IPS-18a (cell line): ENCODE measurements around the gene ITGA4.

Source experiments
- H3K27ac ChIP-seq: one replicate; pipeline ENCODE4 v1.5.1; 2013; ENCODE audit warnings: low read length
- H3K27me3 ChIP-seq: one replicate; pipeline ENCODE4 v1.6.1; 2013; ENCODE audit warnings: mild to moderate bottlenecking, low read length; ENCODE audit not compliant: control insufficient read depth, insufficient read depth
- H3K36me3 ChIP-seq: one replicate; pipeline ENCODE4 v1.6.1; 2013; ENCODE audit warnings: low read depth, low read length; ENCODE audit not compliant: control insufficient read depth
- H3K4me1 ChIP-seq: one replicate; pipeline ENCODE4 v1.6.1; 2013; ENCODE audit warnings: low read depth, low read length; ENCODE audit not compliant: control insufficient read depth
- H3K4me3 ChIP-seq: one replicate; pipeline ENCODE4 v1.5.1; 2013; ENCODE audit warnings: low read length
- H3K9ac ChIP-seq: one replicate; pipeline ENCODE4 v1.6.1; 2013; ENCODE audit warnings: mild to moderate bottlenecking, low read length, moderate library complexity
- H3K9me3 ChIP-seq: one replicate; pipeline ENCODE4 v1.6.1; 2013; ENCODE audit warnings: low read depth, low read length; ENCODE audit not compliant: control insufficient read depth

ITGA4 gene

DNA sequence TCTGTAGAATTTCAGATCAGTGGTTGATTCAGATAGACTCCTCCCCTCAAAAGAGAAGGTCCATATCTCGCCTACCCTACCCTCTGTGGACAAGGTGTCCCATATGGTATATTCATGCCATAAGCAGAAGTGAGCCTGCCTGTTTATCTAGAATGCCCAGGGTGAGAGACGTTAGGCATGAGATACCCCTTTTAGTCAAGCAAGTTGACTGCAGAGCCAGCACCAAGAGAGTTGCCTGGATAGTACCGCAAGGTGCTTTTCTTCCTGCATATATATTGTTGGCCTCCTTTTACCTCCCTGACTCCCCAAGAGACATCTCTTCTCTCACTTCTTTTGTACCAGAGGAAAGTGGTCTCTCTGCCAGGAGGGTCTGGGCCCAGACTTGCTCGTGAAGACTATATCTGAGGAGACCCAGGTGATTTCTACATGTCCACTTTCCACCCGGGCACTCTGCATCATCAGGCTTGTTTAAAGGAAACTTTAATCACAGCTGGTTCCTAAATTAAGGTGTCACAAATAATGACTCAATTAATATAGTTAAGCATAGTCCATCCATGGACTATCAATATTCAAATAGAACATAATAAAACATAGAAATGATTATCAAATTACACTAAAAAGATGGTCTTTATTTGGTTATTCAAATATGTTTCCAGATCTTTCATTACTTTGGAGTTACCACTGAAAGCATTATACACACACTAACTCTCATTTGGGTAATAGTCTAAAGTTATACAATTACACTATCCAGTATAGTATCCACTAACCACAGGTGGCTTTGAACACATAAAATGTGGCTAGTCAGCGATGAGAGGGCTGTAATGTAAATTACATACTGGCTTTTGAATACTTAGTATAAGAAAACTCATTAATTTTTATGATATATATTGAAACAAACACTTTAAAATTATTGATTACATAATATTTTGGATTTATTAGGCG, 4.1 kb downstream of the ITGA4 start:
- H3K4me3 ChIP-seq, result no peak overlapping the region
- H3K27me3 ChIP-seq, result peaks cover 39% of the 10 kb centered on the region
- peaks cover 4% of the 10 kb centered on the region for H3K4me1 ChIP-seq
- no peaks in the 10 kb centered on the region for H3K36me3 ChIP-seq
- H3K27ac ChIP-seq, result no peak overlapping the region
- H3K9ac ChIP-seq, result no peak overlapping the region
- no peaks in the 10 kb centered on the region for H3K9me3 ChIP-seq

DNA sequence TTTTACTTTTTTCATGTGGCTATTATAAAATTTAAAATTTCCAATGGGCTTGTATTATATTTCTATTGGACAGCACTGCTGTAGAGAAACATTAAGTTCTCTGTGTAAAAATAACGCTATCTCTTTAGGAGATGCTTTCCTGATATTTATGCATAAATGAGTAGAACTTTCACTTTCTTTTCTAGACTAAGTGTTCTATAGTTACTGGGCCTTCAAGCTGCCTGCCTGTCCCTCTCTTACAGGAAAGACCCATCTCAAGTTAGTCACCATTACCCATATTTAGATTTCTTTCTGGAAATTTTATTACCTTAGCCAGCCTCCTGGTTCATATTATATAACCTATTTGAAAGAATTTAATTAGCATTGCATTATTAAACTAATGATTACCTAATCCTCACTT, 4.8 kb downstream of the ITGA4 start:
- H3K9ac ChIP-seq, result no peak overlapping the region

DNA sequence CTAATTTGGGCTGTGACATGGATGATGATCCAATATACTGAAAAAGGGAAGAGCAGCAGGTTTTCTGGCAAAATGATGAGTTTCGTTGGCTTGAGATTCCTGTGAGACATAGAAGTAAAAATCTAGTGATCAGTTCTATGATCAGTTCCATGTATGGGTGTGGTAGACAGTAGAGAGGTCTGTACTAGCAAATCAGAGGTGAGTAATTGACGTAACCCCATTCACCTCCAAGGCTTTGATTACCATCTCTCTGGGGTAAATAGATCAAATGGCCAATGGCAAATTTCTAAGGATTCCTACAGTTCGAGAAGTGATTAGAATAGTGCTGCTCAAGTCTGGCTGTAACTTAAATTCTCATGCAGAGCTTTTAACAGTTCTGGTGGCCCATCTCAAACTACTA, 6.4 kb downstream of the ITGA4 start:
- Histone ChIP-seq H3K4me3 (no peak overlapping the region), H3K36me3 (no peaks in the 10 kb centered on the region)

More for the DNA sequence above, 4.8 kb downstream of the ITGA4 start:
- no peaks in the 10 kb centered on the region for H3K9me3 ChIP-seq
- H3K36me3 ChIP-seq, result no peaks in the 10 kb centered on the region
- H3K4me3 ChIP-seq, result no peak overlapping the region
- H3K27me3 ChIP-seq, result peaks cover 32% of the 10 kb centered on the region
- H3K4me1 ChIP-seq, result no peaks in the 10 kb centered on the region
- H3K27ac ChIP-seq, result no peak overlapping the region

DNA sequence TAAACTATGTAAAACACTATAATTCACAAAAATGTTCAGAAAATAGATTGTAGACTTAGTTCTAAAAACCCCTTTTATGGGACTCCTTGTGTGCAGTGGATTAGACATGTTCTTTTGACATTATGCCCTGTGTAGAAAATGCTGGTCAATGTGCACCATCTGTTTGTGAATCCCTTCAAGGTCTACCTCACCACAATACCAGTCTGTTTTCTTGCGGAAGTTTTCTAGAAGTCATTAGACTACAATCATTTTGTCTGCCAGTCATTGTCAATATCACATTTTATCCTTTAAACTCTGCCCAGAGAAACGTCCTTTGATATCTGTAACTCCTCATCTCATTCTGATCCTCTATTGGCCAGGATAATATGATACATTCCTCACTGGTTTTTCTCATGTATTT, 7.8 kb downstream of the ITGA4 start:
- H3K4me3 ChIP-seq, result no peak overlapping the region
- H3K27ac ChIP-seq, result no peak overlapping the region
- H3K36me3 ChIP-seq, result no peaks in the 10 kb centered on the region
- H3K9me3 ChIP-seq, result no peaks in the 10 kb centered on the region
- H3K4me1 ChIP-seq, result peaks cover 6% of the 10 kb centered on the region
- H3K9ac ChIP-seq, result no peak overlapping the region
- peaks cover 4% of the 10 kb centered on the region for H3K27me3 ChIP-seq

More for the DNA sequence above, 6.4 kb downstream of the ITGA4 start:
- no peak overlapping the region for H3K9ac ChIP-seq
- no peak overlapping the region for H3K27ac ChIP-seq
- H3K27me3 ChIP-seq, result peaks cover 18% of the 10 kb centered on the region
- H3K9me3 ChIP-seq, result no peaks in the 10 kb centered on the region
- H3K4me1 ChIP-seq, result peaks cover 5% of the 10 kb centered on the region

DNA sequence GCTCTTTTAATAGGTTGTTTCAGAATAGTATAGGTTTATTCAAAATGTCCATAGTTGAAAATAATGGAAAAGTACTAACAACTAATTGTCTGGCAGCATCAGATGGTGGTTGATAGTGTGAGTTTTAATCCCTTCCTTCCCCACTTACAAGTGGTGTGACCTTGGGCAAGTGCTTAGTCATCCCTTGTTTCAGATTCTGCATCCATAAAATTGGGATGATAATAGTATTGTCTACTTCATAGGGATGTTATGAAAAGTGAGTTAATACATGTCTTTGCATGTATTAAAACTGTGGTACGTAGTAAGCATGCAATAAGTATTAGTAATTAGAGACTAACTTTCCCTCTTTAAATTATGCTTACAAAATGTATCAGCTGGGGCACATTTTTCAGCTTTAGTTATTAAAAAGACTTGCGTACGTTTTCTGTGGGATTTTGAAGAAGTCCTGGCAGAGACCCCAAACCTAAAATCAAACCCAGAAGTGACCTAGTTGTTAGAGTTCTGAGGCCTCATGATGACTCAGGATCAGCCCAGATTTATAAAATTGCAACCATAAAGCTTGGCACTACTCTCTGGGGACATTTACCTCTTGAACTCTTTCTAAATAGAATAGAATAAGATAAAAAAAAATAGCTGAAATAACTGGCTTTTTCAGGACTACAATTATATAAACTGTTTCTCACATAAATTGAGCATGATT, 8.6 kb downstream of the ITGA4 start:
- Histone ChIP-seq H3K36me3 (no peaks in the 10 kb centered on the region), H3K27me3 (no peaks in the 10 kb centered on the region), H3K27ac (no peak overlapping the region), H3K9ac (no peak overlapping the region), H3K4me1 (peaks cover 6% of the 10 kb centered on the region), H3K9me3 (no peaks in the 10 kb centered on the region), H3K4me3 (no peak overlapping the region)

DNA sequence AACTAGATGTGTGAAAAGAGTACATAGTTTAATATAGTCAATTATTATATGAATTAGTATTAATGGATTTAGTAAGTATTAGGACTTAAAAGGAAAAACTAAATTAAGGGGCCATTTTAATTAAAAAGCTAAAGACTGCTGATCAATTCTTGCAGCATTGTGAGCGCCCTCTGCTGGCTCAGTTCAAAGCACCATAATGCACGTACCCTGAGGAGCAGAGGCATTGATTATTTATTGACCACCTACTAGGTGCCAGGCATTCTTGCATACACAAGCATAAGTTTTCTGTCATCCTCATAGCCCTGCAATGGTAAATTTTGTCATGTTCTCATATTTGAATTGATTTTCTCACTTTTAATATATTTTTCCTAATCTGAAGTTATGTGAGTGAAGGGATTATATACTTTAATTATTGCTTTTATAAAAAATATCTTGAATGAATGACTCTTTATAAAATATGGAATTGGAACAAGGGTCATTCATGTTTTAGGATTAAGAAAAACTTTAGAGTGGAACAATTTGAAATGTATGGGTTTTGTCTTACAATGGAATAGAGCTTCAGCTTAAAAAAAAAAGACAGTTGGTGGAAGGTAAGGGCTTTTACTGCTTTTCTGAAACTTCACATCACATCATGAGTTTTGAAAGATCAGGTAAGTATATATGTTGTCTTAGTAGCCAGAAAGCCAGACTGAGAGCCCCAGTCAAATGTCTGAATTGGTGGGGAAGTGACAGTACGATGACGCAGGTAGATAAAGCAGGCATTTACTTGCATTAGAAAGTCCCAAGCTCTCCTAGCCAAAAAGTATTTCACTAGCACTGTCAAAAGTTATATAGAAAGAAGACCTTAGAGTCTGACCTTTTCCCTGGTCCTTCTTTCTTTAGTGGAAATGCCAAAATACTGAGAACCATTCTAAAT, 9.7 kb downstream of the ITGA4 start:
- no peaks in the 10 kb centered on the region for H3K36me3 ChIP-seq
- no peak overlapping the region for H3K9ac ChIP-seq

DNA sequence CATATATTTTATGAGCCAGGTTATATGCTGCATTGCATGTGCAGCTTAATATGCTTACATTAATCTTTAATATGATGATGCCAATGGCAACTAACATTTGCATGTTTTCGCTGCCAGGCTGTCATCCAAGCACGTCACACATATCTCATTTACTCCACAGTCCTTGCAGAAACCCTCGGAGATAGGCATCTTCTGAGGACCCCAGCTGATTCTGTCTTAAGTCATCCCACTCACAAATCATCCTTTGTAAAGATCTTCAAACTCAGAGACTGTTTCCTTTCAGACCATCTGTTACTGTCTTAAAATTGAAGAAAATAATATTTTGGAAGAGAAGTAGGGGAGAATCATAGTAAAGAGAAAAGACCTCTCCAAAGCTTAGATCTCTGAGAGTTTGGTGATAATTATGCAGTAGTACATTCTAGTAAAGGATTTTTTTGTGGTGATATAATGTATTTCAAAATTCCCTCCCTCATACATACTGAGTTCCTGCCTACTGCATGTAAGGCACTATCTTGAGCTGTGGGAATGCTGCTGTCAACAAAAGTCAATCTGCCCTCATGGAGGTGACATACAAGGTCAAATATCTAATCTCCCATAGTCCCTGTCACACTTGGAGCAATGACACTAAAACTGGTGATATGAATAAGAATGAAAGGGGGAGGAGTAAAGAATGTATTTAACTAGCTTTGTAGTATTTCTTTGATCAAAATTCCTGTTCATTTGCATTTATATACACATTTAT, 11.0 kb downstream of the ITGA4 start:
- Histone ChIP-seq H3K4me3 (no peak overlapping the region), H3K4me1 (peaks cover 6% of the 10 kb centered on the region), H3K9me3 (no peaks in the 10 kb centered on the region), H3K27me3 (no peaks in the 10 kb centered on the region), H3K27ac (no peak overlapping the region), H3K36me3 (no peaks in the 10 kb centered on the region), H3K9ac (no peak overlapping the region)

More for the DNA sequence above, 9.7 kb downstream of the ITGA4 start:
- H3K4me1 ChIP-seq, result peaks cover 6% of the 10 kb centered on the region
- H3K27ac ChIP-seq, result no peak overlapping the region
- H3K27me3 ChIP-seq, result no peaks in the 10 kb centered on the region
- no peak overlapping the region for H3K4me3 ChIP-seq
- no peaks in the 10 kb centered on the region for H3K9me3 ChIP-seq

DNA sequence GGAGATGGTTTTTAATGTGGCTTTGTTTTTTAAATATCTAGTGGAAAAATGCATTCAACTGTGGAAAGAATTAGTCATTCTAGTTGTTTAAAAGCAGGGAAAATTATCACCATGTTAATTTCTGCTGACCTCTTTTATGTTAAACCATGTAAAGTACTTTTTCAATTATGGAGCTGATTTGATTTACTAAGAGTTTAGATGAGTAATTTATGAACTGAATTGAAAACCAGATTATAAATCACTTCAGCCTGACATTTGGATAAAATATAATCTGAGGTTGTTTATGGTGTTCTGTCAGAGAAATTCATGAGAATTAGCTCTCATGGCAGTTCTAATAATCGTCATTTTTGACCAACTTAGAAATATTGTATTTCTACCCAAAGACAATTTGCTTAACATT, 11.6 kb downstream of the ITGA4 start:
- no peak overlapping the region for H3K27ac ChIP-seq
- H3K4me3 ChIP-seq, result no peak overlapping the region
- peaks cover 6% of the 10 kb centered on the region for H3K4me1 ChIP-seq
- H3K36me3 ChIP-seq, result no peaks in the 10 kb centered on the region
- H3K9ac ChIP-seq, result no peak overlapping the region
- H3K9me3 ChIP-seq, result no peaks in the 10 kb centered on the region
- no peaks in the 10 kb centered on the region for H3K27me3 ChIP-seq

DNA sequence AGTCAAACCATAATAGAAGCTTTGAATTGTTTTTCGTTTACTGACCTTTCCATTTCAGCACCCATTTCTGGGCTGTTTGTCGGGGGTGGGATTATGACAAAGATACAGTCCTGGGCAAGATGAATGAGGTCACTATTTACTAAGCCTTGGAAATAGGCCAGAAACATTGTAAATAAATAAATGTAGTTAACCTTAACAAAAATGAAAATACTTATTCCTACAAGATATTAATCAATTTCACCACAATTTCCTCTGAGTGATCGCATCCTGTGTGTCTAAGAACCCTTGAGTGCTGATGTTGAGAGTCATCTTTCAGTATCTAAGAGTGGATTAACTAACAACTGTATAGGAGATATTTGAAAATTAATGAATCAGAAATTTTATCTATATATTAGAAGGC, 14.0 kb downstream of the ITGA4 start:
- Histone ChIP-seq H3K9ac (no peak overlapping the region), H3K9me3 (no peaks in the 10 kb centered on the region), H3K27ac (no peak overlapping the region), H3K4me1 (peaks cover 6% of the 10 kb centered on the region), H3K27me3 (no peaks in the 10 kb centered on the region), H3K36me3 (no peaks in the 10 kb centered on the region), H3K4me3 (no peak overlapping the region)

DNA sequence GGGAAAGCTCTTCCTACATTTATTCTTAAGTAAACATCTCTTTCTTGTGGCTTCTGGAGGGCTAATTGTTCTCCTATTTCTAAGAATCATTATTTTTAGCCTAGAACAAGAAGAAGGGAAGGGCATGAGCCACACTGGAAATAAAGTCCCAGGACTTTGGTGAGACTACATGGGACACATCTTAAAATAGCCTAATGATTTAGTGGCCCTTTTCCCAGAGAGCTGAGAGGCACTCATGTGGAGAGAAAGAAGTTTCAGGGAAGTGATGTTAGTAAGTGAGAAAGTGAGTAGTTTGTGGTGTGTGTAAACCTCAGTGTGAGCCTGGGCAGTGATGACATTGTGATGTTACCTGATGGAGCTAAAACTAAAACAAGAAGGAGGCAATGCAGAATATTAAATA, 14.6 kb downstream of the ITGA4 start:
- H3K4me1 ChIP-seq, result peaks cover 6% of the 10 kb centered on the region

More for the DNA sequence above, 14.6 kb downstream of the ITGA4 start:
- no peaks in the 10 kb centered on the region for H3K27me3 ChIP-seq
- no peak overlapping the region for H3K9ac ChIP-seq
- no peaks in the 10 kb centered on the region for H3K36me3 ChIP-seq
- H3K4me3 ChIP-seq, result no peak overlapping the region
- no peak overlapping the region for H3K27ac ChIP-seq
- H3K9me3 ChIP-seq, result no peaks in the 10 kb centered on the region
